ENCODE measurements around the gene NEDD8. TPM values are rescaled to one million over a fixed set of nuclear protein-coding genes. Genes with fewer than 3 reads are reported as not detected.
A peak's percentile ranks its signal among the peaks of the same experiment; 100 is the strongest.

Gene NEDD8
- total RNA-seq, 1 experiment from 2014 or later = 214 TPM

- H3K4me3 Mint-ChIP-seq = peak overlapping the region; percentile 98 to 99
- Histone ChIP-seq H3K23ac (ENCODE audit: insufficient read length, low read depth, low read length) (no peak overlapping the region), H3K23me2 (ENCODE audit: insufficient read length, low read depth, low read length, poor library complexity, severe bottlenecking) (peaks cover 15% of the 10 kb centered on the region), H3K14ac (ENCODE audit: insufficient read depth, low read length) (no peak overlapping the region), H4K8ac (replicated peaks; ENCODE audit: insufficient read length, low read depth, low read length) (no peak overlapping the region), H2BK12ac (ENCODE audit: insufficient read length, low read depth, low read length) (no peak overlapping the region), H3K79me2 (ENCODE audit: insufficient read depth, low read length) (peaks cover 3% of the 10 kb centered on the region; the same call in 1 of the 2 replicates), H2BK120ac (ENCODE audit: low read depth, low read length, poor library complexity, severe bottlenecking) (no peak overlapping the region), H3K9ac (ENCODE audit: extremely low read depth, insufficient read length, low read length) (peak overlapping the region; percentile 89), H4K5ac (ENCODE audit: insufficient read length, low read depth, low read length) (no peak overlapping the region), H4K91ac (ENCODE audit: insufficient read length, low read depth, low read length) (no peak overlapping the region), H2BK20ac (ENCODE audit: low read depth, low read length, poor library complexity, severe bottlenecking) (no peak overlapping the region), H2BK15ac (ENCODE audit: low read depth, low read length) (no peak overlapping the region), H2AK5ac (ENCODE audit: insufficient read length, low read length) (no peak overlapping the region), H3K27ac (ENCODE audit: insufficient read length, low read depth, low read length) (no peak overlapping the region), H3K18ac (ENCODE audit: insufficient read length, low read depth, low read length) (no peak overlapping the region), H3T11ph (ENCODE audit: low read length) (no peak overlapping the region), H3K4me2 (ENCODE audit: insufficient read depth, insufficient read length, low read length) (peak overlapping the region; percentile 99), H3K56ac (ENCODE audit: insufficient read length, low read depth, low read length) (no peak overlapping the region), H3K4me1 (ENCODE audit: insufficient read depth, low read length) (0 out of 2 replicates have a peak, but pooled peaks cover 6% of the 10 kb centered on the region), H3K9me3 (ENCODE audit: control insufficient read depth, low read depth, low read length) (no peaks in the 10 kb centered on the region), H3K79me1 (ENCODE audit: insufficient read depth, low read depth, low read length, poor library complexity, severe bottlenecking) (peaks cover 8% of the 10 kb centered on the region), H3K27me3 (ENCODE audit: insufficient read depth, low read length) (no peaks in the 10 kb centered on the region), H3K4ac (ENCODE audit: low read depth, low read length) (no peak overlapping the region), H2AFZ (ENCODE audit: low read length) (no peak overlapping the region), H4K20me1 (ENCODE audit: control insufficient read depth, insufficient read depth, insufficient read length) (no peaks in the 10 kb centered on the region), H2BK5ac (ENCODE audit: insufficient read length, low read length) (no peak overlapping the region)
- H3K4me1 Mint-ChIP-seq = peaks cover 8 to 22% of the 10 kb centered on the region in 2 experiments
- no peaks in the 10 kb centered on the region for H3K9me3 Mint-ChIP-seq
- WGBS (ENCODE audit: extremely low coverage, insufficient read length, low lambda C conversion rate) = no CpG with 5 or more reads among the region's 2 CpGs
- TF ChIP-seq, protein P1, sequence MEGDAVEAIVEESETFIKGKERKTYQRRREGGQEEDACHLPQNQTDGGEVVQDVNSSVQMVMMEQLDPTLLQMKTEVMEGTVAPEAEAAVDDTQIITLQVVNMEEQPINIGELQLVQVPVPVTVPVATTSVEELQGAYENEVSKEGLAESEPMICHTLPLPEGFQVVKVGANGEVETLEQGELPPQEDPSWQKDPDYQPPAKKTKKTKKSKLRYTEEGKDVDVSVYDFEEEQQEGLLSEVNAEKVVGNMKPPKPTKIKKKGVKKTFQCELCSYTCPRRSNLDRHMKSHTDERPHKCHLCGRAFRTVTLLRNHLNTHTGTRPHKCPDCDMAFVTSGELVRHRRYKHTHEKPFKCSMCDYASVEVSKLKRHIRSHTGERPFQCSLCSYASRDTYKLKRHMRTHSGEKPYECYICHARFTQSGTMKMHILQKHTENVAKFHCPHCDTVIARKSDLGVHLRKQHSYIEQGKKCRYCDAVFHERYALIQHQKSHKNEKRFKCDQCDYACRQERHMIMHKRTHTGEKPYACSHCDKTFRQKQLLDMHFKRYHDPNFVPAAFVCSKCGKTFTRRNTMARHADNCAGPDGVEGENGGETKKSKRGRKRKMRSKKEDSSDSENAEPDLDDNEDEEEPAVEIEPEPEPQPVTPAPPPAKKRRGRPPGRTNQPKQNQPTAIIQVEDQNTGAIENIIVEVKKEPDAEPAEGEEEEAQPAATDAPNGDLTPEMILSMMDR (conservative IDR thresholded peaks at IDR 0.05) = no peak
- H3K27ac Mint-ChIP-seq = peak overlapping the region in 1 of 3 experiments; percentile 99; a peak in 1 of 7 replicates
- no peak for DNase-seq
- no peaks in the 10 kb centered on the region for H3K27me3 Mint-ChIP-seq (ENCODE audit: low read depth)
- peaks cover 26 to 48% (median 45%) of the 10 kb centered on the region in 3 experiments; a peak in 6 of 7 replicates for H3K36me3 Mint-ChIP-seq (ENCODE audit: insufficient read depth in 1 of 3, low read depth in 3 of 3)
Observed at GRCh38 chr14:24233538-24233866, 1.3 kb upstream of the NEDD8 start.
